Caco-2 (cell line): Measurements from ENCODE around the gene CTIF. TPM values are rescaled to one million over a fixed set of nuclear protein-coding genes. Genes with fewer than 3 reads are reported as not detected.

ENCODE experiments used
- BruUV-seq: library from RNA; stranded (reverse); fragments of 400-500 nt; replicated peaks from 2 replicates; lab custom pipeline; 2021; lab: Mats Ljungman, UMichigan
- CTCF ChIA-PET: fragments of 300-600 bp; sonication (Branson Sonifier 250); formaldehyde crosslinking; loops from one replicate; lab custom pipeline; 2022; ENCODE audit warnings: antibody characterized with exemption; lab: Charles Lee
- POLR2A ChIA-PET: fragments of 300-600 bp; sonication (Branson Sonifier 250); formaldehyde crosslinking; loops from one replicate; lab custom pipeline; 2022; ENCODE audit warnings: antibody characterized with exemption; lab: Charles Lee
- DNase-seq, 2 experiments: peaks; one replicate each; pipeline versions ENCODE4 v3.0.0 to v3.0.0-alpha.2; 2020 to 2022
- H3K27me3 ChIP-seq: replicated peaks from 2 replicates; pipeline ENCODE4 v1.6.0; 2011; ENCODE audit warnings: low read length; ENCODE audit not compliant: control insufficient read depth, insufficient read depth
- H3K36me3 ChIP-seq: 2 replicates; pipeline ENCODE4 v1.5.1; 2011; ENCODE audit warnings: low read length; ENCODE audit not compliant: control insufficient read depth, insufficient read depth
- H3K4me1 ChIP-seq: fragments of 250-450 bp; sonication (Bioruptor Pico); 2 replicates; pipeline ENCODE4 v1.5.1; 2020; ENCODE audit warnings: mild to moderate bottlenecking
- H3K4me3 ChIP-seq: 2 replicates; pipeline ENCODE4 v1.5.1; 2011; ENCODE audit warnings: low read depth, mild to moderate bottlenecking, control low read depth, low read length
- H3K9me3 ChIP-seq: fragments of 250-450 bp; sonication (Bioruptor Pico); 2 replicates; pipeline ENCODE4 v1.5.1; 2020; ENCODE audit warnings: mild to moderate bottlenecking, moderate library complexity
- H3K27ac Mint-ChIP-seq: one replicate; pipeline ENCODE4 v1.8.0; 2022; ENCODE audit warnings: mixed read lengths; ENCODE audit not compliant: unreplicated experiment
- H3K27me3 Mint-ChIP-seq: one replicate; pipeline ENCODE4 v1.8.0; 2022; ENCODE audit warnings: mixed read lengths; ENCODE audit not compliant: insufficient read depth, unreplicated experiment
- H3K36me3 Mint-ChIP-seq: one replicate; pipeline ENCODE4 v1.8.0; 2022; ENCODE audit warnings: mild to moderate bottlenecking, mixed read lengths; ENCODE audit not compliant: insufficient read depth, unreplicated experiment
- H3K4me1 Mint-ChIP-seq: one replicate; pipeline ENCODE4 v1.8.0; 2022; ENCODE audit warnings: low read depth, mixed read lengths; ENCODE audit not compliant: unreplicated experiment
- H3K4me3 Mint-ChIP-seq: one replicate; pipeline ENCODE4 v1.8.0; 2022; ENCODE audit warnings: mild to moderate bottlenecking, moderate library complexity, mixed read lengths; ENCODE audit not compliant: unreplicated experiment
- H3K9me3 Mint-ChIP-seq: one replicate; pipeline ENCODE4 v1.8.0; 2022; ENCODE audit warnings: mixed read lengths; ENCODE audit not compliant: unreplicated experiment
- CTCF ChIP-seq, 2 experiments: fragments of 200-600 bp in 1 of 2; IDR thresholded peaks; 1 replicate in 1 of 2; 2 replicates in 1 of 2; pipeline versions ENCODE4 v1.5.1 to v1.8.0; 2011 to 2022; ENCODE audit warnings: antibody characterized with exemption in 1 of 2, control low read depth in 1 of 2, inconsistent platforms in 1 of 2, low read depth in 1 of 2, low read length in 1 of 2, mild to moderate bottlenecking in 1 of 2, moderate library complexity in 1 of 2; ENCODE audit not compliant: insufficient read depth in 1 of 2, severe bottlenecking in 1 of 2, unreplicated experiment in 1 of 2
- intact Hi-C: fragments of 100-400 bp; cut with micrococcal nuclease; formaldehyde crosslinking; loops from one replicate; pipeline ENCODE4 v1.10.0; 2022; ENCODE audit not compliant: unreplicated experiment
- total RNA-seq: library from RNA; stranded (reverse); gene quantifications from 2 replicates; pipeline ENCODE4 v1.2.3, GENCODE V29; 2022

CTIF gene
- total RNA-seq, 1 experiment from 2014 or later = 19.9 TPM

GRCh38 chr18:48838921-48839818, 300.3 kb downstream of the CTIF start:
- H3K9me3 ChIP-seq = no peaks in the 10 kb centered on the region
- no peak overlapping the region for H3K27ac Mint-ChIP-seq
- peaks cover 4% of the 10 kb centered on the region for H3K36me3 Mint-ChIP-seq
- ChIA-PET CTCF (no interaction called here), POLR2A (no interaction called here)
- peaks cover 6% of the 10 kb centered on the region for H3K4me1 Mint-ChIP-seq
- no peaks in the 10 kb centered on the region for H3K9me3 Mint-ChIP-seq
- intact Hi-C loops = no loop called here
- no peak overlapping the region for H3K4me3 ChIP-seq
- no peak for DNase-seq
- no peaks in the 10 kb centered on the region for H3K27me3 ChIP-seq
- no peak overlapping the region for H3K4me3 Mint-ChIP-seq
- no peak for TF ChIP-seq CTCF (IDR thresholded peaks at IDR 0.05; ENCODE audit: insufficient read depth in 1 of 2, low read depth in 1 of 2, low read length in 1 of 2, severe bottlenecking in 1 of 2, unreplicated experiment in 1 of 2)
- BruUV-seq = no TSS peak
- no peaks in the 10 kb centered on the region for H3K36me3 ChIP-seq
- H3K27me3 Mint-ChIP-seq = no peaks in the 10 kb centered on the region
- no peaks in the 10 kb centered on the region for H3K4me1 ChIP-seq

DNA sequence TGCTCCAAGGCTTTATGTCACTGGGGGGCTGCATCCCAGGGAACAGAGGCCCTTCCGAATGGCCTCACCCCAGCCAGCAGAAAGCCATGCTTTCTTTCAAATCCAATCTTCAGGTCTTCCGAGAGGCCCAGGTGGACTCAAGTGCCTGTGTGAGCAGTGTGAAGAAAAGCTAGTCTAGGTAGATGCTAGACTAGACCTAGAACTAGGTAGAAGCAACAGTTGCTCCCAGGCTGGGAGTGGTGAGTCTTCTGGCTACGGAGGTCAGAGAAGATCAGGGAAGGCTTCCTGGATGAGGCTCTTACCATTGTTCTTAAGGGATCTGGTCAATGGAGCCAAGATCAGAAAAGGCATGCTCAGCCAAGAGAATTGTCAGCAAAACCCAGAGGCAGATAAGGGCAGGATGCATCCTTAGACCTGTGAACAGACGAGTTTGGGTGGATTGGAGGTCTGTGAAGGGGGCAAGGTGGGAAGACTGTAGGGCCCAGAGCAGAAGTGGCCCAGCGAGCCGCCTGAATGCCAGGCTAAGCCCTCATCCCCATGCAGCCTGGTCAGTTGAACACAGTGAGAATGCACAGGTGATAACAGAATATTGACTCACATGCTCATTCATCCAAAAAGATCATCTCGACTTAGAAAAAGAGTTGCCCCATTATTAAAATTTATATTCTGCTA, 301.1 kb downstream of the CTIF start:
- no TSS peak for BruUV-seq
- CTCF ChIA-PET = no interaction called here
- intact Hi-C loops = no loop called here
- peaks cover 4% of the 10 kb centered on the region for H3K36me3 Mint-ChIP-seq
- peaks cover 6% of the 10 kb centered on the region for H3K4me1 Mint-ChIP-seq
- no peaks in the 10 kb centered on the region for H3K9me3 Mint-ChIP-seq
- Histone ChIP-seq H3K4me3 (no peak overlapping the region), H3K36me3 (no peaks in the 10 kb centered on the region), H3K27me3 (no peaks in the 10 kb centered on the region), H3K9me3 (no peaks in the 10 kb centered on the region), H3K4me1 (no peaks in the 10 kb centered on the region)
- H3K4me3 Mint-ChIP-seq = no peak overlapping the region
- TF ChIP-seq CTCF (IDR thresholded peaks at IDR 0.05; ENCODE audit: insufficient read depth in 1 of 2, low read depth in 1 of 2, low read length in 1 of 2, severe bottlenecking in 1 of 2, unreplicated experiment in 1 of 2) = no peak
- no peak overlapping the region for H3K27ac Mint-ChIP-seq
- H3K27me3 Mint-ChIP-seq = no peaks in the 10 kb centered on the region
- DNase-seq = no peak
- POLR2A ChIA-PET = no interaction called here

DNA sequence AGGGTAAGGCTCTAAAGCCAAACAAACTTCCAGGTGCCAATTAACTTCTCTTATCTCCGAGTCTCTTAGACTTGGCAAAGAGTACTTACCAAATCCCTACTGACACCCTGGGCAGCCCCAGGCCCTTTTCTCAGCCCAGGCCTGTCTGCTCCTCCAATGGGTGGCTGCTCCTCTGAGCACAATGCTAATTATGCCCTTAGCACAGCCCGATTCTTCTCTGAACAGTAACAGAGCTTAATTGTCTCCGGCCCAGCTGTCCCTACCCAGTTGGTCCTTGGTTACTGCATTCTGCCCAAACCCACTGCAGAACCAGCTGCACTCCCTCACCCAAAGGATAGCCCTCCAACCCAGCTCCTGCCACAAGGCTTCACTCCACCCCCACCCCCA, 301.7 kb downstream of the CTIF start:
- Mint-ChIP-seq H3K9me3 (peaks cover 2% of the 10 kb centered on the region), H3K4me3 (no peak overlapping the region), H3K4me1 (peaks cover 6% of the 10 kb centered on the region), H3K27ac (no peak overlapping the region), H3K36me3 (peaks cover 6% of the 10 kb centered on the region), H3K27me3 (no peaks in the 10 kb centered on the region)
- ChIA-PET POLR2A (no interaction called here), CTCF (no interaction called here)
- no TSS peak for BruUV-seq
- Histone ChIP-seq H3K4me3 (no peak overlapping the region), H3K36me3 (no peaks in the 10 kb centered on the region), H3K4me1 (no peaks in the 10 kb centered on the region), H3K27me3 (no peaks in the 10 kb centered on the region), H3K9me3 (no peaks in the 10 kb centered on the region)
- intact Hi-C loops = no loop called here
- TF ChIP-seq CTCF (IDR thresholded peaks at IDR 0.05; ENCODE audit: insufficient read depth in 1 of 2, low read depth in 1 of 2, low read length in 1 of 2, severe bottlenecking in 1 of 2, unreplicated experiment in 1 of 2) = no peak
- DNase-seq = no peak
